DOHH2 (cell line): ENCODE results near the gene MCU.

Source experiments
- EZH2phosphoT487 ChIP-seq: fragments of 200-600 bp; sonication (generic); IDR thresholded peaks from 2 replicates; pipeline ENCODE4 v1.6.1; 2017; ENCODE audit warnings: borderline replicate concordance, mild to moderate bottlenecking, antibody characterized with exemption, low read length, moderate library complexity, mixed read lengths
- TF ChIP-seq, protein P1 (sequence below): fragments of 200-600 bp; sonication (generic); IDR thresholded peaks from one replicate; pipeline ENCODE4 v1.5.1; 2014; ENCODE audit warnings: antibody characterized with exemption, mild to moderate bottlenecking, low read depth, low read length; ENCODE audit not compliant: poor library complexity, severe bottlenecking

DNA sequence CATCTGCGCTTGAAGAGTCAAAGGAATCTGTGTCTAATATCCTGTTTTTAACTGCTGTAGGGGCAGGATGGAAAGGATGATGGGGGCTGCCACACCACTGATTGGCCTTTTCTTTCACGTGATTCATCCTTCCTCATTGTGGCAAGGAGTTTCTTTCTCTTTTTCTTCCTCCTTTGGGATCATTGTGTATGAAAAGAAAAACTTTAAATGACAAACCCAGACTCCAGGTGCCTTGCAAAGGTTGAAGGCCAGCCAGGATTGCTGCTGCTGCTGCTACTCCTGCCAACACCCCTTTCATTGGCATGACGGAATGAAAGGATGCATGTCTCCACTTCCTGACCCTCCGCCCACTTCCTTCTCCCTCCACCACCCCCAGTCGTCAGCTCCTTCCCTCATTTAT is 195.1 kb downstream of the MCU start:
- TF ChIP-seq EZH2phosphoT487 = no peak
- TF ChIP-seq, protein P1, sequence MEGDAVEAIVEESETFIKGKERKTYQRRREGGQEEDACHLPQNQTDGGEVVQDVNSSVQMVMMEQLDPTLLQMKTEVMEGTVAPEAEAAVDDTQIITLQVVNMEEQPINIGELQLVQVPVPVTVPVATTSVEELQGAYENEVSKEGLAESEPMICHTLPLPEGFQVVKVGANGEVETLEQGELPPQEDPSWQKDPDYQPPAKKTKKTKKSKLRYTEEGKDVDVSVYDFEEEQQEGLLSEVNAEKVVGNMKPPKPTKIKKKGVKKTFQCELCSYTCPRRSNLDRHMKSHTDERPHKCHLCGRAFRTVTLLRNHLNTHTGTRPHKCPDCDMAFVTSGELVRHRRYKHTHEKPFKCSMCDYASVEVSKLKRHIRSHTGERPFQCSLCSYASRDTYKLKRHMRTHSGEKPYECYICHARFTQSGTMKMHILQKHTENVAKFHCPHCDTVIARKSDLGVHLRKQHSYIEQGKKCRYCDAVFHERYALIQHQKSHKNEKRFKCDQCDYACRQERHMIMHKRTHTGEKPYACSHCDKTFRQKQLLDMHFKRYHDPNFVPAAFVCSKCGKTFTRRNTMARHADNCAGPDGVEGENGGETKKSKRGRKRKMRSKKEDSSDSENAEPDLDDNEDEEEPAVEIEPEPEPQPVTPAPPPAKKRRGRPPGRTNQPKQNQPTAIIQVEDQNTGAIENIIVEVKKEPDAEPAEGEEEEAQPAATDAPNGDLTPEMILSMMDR = no peak
